GM12874 (cell line): Measurements from ENCODE around the gene CYP2F1.
A peak's percentile ranks its signal among the peaks of the same experiment; 100 is the strongest.

Experiments used
- CTCF ChIP-seq: IDR thresholded peaks from 2 replicates; pipeline ENCODE4 v1.5.1; 2011; ENCODE audit warnings: low read depth, mild to moderate bottlenecking, control low read depth, low read length, moderate library complexity; ENCODE audit not compliant: insufficient read depth

Gene CYP2F1

GRCh38 chr19:41134616-41135015 lies 20.4 kb downstream of the CYP2F1 start:
- no peak for TF ChIP-seq CTCF

- TF ChIP-seq CTCF = no peak
Observed at GRCh38 chr19:41136636-41137455, 22.6 kb downstream of the CYP2F1 start.

GRCh38 chr19:41144403-41144802 lies 30.2 kb downstream of the CYP2F1 start:
- peak; percentile 77 for TF ChIP-seq CTCF

- TF ChIP-seq CTCF = no peak
Observed at GRCh38 chr19:41149831-41150230, 35.6 kb downstream of the CYP2F1 start.

- TF ChIP-seq CTCF = no peak
Observed at GRCh38 chr19:41154060-41154459, 39.8 kb downstream of the CYP2F1 start.

GRCh38 chr19:41156207-41156606 lies 42.0 kb downstream of the CYP2F1 start:
- TF ChIP-seq CTCF = no peak

- TF ChIP-seq CTCF = no peak
Observed at GRCh38 chr19:41159881-41160280, 45.6 kb downstream of the CYP2F1 start.
